HCT116 (cell line): ENCODE measurements around the gene TAS1R2. TPM values are rescaled to one million over a fixed set of nuclear protein-coding genes. Genes with fewer than 3 reads are reported as not detected.
A peak's percentile ranks its signal among the peaks of the same experiment; 100 is the strongest.

Source experiments
- ATAC-seq: fragments of 200-7000 bp; cut with Tn5 transposase; 2 replicates; pipeline ENCODE4 v1.9.1; 2020; ENCODE audit warnings: mild to moderate bottlenecking, moderate library complexity
- BruUV-seq: library from RNA; stranded (reverse); fragments of 400-500 nt; replicated peaks from 2 replicates; lab custom pipeline; 2021; lab: Mats Ljungman, UMichigan
- CTCF ChIA-PET: fragments of 300-600 bp; sonication (Branson Sonifier 250); formaldehyde crosslinking; loops from one replicate; lab custom pipeline; 2021; ENCODE audit warnings: antibody characterized with exemption; lab: Charles Lee
- POLR2A ChIA-PET: fragments of 300-600, 350-600 bp; sonication (Branson Sonifier 250); formaldehyde crosslinking; loops from one replicate; lab custom pipeline; 2021; ENCODE audit warnings: antibody characterized with exemption; lab: Charles Lee
- RAD21 ChIA-PET, 2 experiments: fragments of 300-600 bp; sonication (Branson Sonifier 250); formaldehyde crosslinking; loops; one replicate each; lab custom pipeline; 2023; ENCODE audit warnings: low total read pairs in 2 of 2; ENCODE audit not compliant: uncharacterized antibody in 2 of 2, unreplicated experiment in 2 of 2, low non-redundant PET in 1 of 2; lab: Charles Lee
- DNase-seq: peaks from one replicate; pipeline ENCODE4 v3.0.0-alpha.2; 2010; ENCODE audit warnings: low read depth, low spot score
- H2AFZ ChIP-seq: fragments of 200-600 bp; shearing (Covaris generic), sonication (generic); 2 replicates; pipeline ENCODE4 v1.6.1; 2017; ENCODE audit warnings: low read depth, mixed run types, mixed read lengths, antibody characterized with exemption, low read length; ENCODE audit not compliant: poor library complexity, severe bottlenecking
- H3K27ac ChIP-seq: 2 replicates; pipeline ENCODE4 v1.5.1; 2012; ENCODE audit warnings: low read depth, low read length
- H3K27me3 ChIP-seq: fragments of 200-600 bp; sonication (generic); 2 replicates; pipeline ENCODE4 v1.6.1; 2016; ENCODE audit warnings: mixed run types, low read length, mixed read lengths; ENCODE audit not compliant: insufficient read depth
- H3K36me3 ChIP-seq, 2 experiments: fragments of 200-500 bp in 1 of 2; fragments of 200-600 bp in 1 of 2; sonication (Bioruptor generic) in 1 of 2; sonication (generic) in 1 of 2; 2 replicates each; pipeline versions ENCODE4 v1.5.1 to v1.6.1; 2014 to 2016; ENCODE audit warnings: low read length in 2 of 2, inconsistent platforms in 1 of 2, mixed read lengths in 1 of 2, mixed run types in 1 of 2; ENCODE audit not compliant: insufficient read depth in 2 of 2, control insufficient read depth in 1 of 2
- H3K4me1 ChIP-seq, 2 experiments: fragments of 200-600 bp in 1 of 2; sonication (generic) in 1 of 2; 2 replicates each; pipeline versions ENCODE4 v1.5.1 to v1.6.1; 2012 to 2017; ENCODE audit warnings: low read length in 2 of 2, inconsistent platforms in 1 of 2, mild to moderate bottlenecking in 1 of 2, mixed read lengths in 1 of 2, mixed run types in 1 of 2, moderate library complexity in 1 of 2; ENCODE audit not compliant: insufficient read depth in 2 of 2, control insufficient read depth in 1 of 2
- H3K4me2 ChIP-seq: fragments of 200-600 bp; sonication (generic); 2 replicates; pipeline ENCODE4 v1.6.1; 2017; ENCODE audit warnings: mixed run types, low read length, mixed read lengths
- H3K4me3 ChIP-seq, 2 experiments: fragments of 200-600 bp in 1 of 2; sonication (generic) in 1 of 2; replicated peaks in 1 of 2; 2 replicates each; pipeline ENCODE4 v1.5.1; 2011 to 2016; ENCODE audit warnings: low read length in 2 of 2, control low read depth in 1 of 2, low read depth in 1 of 2, mild to moderate bottlenecking in 1 of 2, mixed read lengths in 1 of 2, mixed run types in 1 of 2
- H3K79me2 ChIP-seq: fragments of 200-600 bp; sonication (generic); 2 replicates; pipeline ENCODE4 v1.6.1; 2017; ENCODE audit warnings: mild to moderate bottlenecking, mixed run types, low read length, moderate library complexity, mixed read lengths; ENCODE audit not compliant: insufficient read depth
- H3K9ac ChIP-seq: fragments of 200-600 bp; sonication (generic); 2 replicates; pipeline ENCODE4 v1.6.1; 2016; ENCODE audit warnings: low read length, mixed read lengths
- H3K9me2 ChIP-seq: fragments of 200-600 bp; sonication (generic), shearing (Covaris generic); 2 replicates; pipeline ENCODE4 v1.6.1; 2017; ENCODE audit warnings: mixed run types, mild to moderate bottlenecking, moderate library complexity; ENCODE audit not compliant: insufficient read depth
- H3K9me3 ChIP-seq, 2 experiments: fragments of 200-500 bp in 1 of 2; fragments of 200-600 bp in 1 of 2; sonication (Bioruptor generic) in 1 of 2; sonication (generic) in 1 of 2; 2 replicates each; pipeline ENCODE4 v1.6.1; 2014 to 2017; ENCODE audit warnings: low read length in 2 of 2, mixed read lengths in 2 of 2, inconsistent platforms in 1 of 2, low read depth in 1 of 2, mild to moderate bottlenecking in 1 of 2, mixed run types in 1 of 2, moderate library complexity in 1 of 2; ENCODE audit not compliant: control insufficient read depth in 1 of 2, insufficient read depth in 1 of 2
- H4K20me1 ChIP-seq: fragments of 200-600 bp; sonication (generic), shearing (Covaris generic); 2 replicates; pipeline ENCODE4 v1.6.1; 2017; ENCODE audit warnings: mixed run types, mild to moderate bottlenecking, moderate library complexity; ENCODE audit not compliant: insufficient read depth
- CTCF ChIP-seq, 3 experiments: fragments of 200-600 bp in 1 of 3; sonication (generic) in 1 of 3; IDR thresholded peaks in 2 of 3; conservative IDR thresholded peaks in 1 of 3; 2 replicates each; pipeline ENCODE4 v1.5.1; 2012 to 2017; ENCODE audit warnings: low read depth in 2 of 3, low read length in 2 of 3, antibody characterized with exemption in 1 of 3, borderline replicate concordance in 1 of 3, control low read depth in 1 of 3, mild to moderate bottlenecking in 1 of 3, mixed read lengths in 1 of 3, mixed run types in 1 of 3, moderate library complexity in 1 of 3; ENCODE audit not compliant: insufficient read depth in 1 of 3
- POLR2A ChIP-seq: IDR thresholded peaks from 2 replicates; pipeline ENCODE4 v1.7.0; 2011; ENCODE audit warnings: borderline replicate concordance; ENCODE audit not compliant: insufficient read depth, insufficient read length; ENCODE audit errors: extremely low read depth
- REST ChIP-seq: IDR thresholded peaks from 2 replicates; pipeline ENCODE4 v1.6.1; 2012; ENCODE audit warnings: low read depth
- SP1 ChIP-seq: IDR thresholded peaks from 2 replicates; pipeline ENCODE4 v1.6.1; 2012; ENCODE audit warnings: low read depth
- SRF ChIP-seq: IDR thresholded peaks from 2 replicates; pipeline ENCODE4 v1.6.1; 2012; ENCODE audit warnings: low read depth
- ZFX ChIP-seq: fragments of 450-650 bp; IDR thresholded peaks from 2 replicates; pipeline ENCODE4 v1.6.1; 2017
- ZNF274 ChIP-seq: fragments of 200-500 bp; sonication (Bioruptor generic); IDR thresholded peaks from 2 replicates; pipeline ENCODE4 v1.6.1; 2014; ENCODE audit warnings: mild to moderate bottlenecking, low read depth, low read length, inconsistent platforms
- intact Hi-C: fragments of 100-400 bp; cut with micrococcal nuclease; formaldehyde crosslinking; loops from 2 replicates; pipeline ENCODE4 v1.10.0; 2022
- total RNA-seq: library from RNA; stranded (reverse); gene quantifications from one replicate; pipeline ENCODE4 v1.2.1, GENCODE V29; 2021; ENCODE audit not compliant: unreplicated experiment
- TF ChIP-seq, protein P1 (sequence below): IDR thresholded peaks from 2 replicates; pipeline ENCODE4 v1.6.1; 2012
- TF ChIP-seq, protein P2 (sequence below): IDR thresholded peaks from 2 replicates; pipeline ENCODE4 v1.6.1; 2012

The TAS1R2 gene
- total RNA-seq, 1 experiment from 2014 or later = not detected

GRCh38 chr1:18828224-18828623 is 31.2 kb downstream of the TAS1R2 start:
- BruUV-seq = no TSS peak
- no peaks in the 10 kb centered on the region for H4K20me1 ChIP-seq
- no peak overlapping the region for H3K9ac ChIP-seq
- H3K79me2 ChIP-seq = no peaks in the 10 kb centered on the region
- no peak overlapping the region for H3K27ac ChIP-seq
- no peak overlapping the region for H3K4me2 ChIP-seq
- ChIA-PET RAD21 (no interaction called here), POLR2A (no interaction called here), CTCF (no interaction called here)
- no peak overlapping the region for H2AFZ ChIP-seq
- DNase-seq = no peak
- no peaks in the 10 kb centered on the region for H3K27me3 ChIP-seq
- H3K4me3 ChIP-seq = no peak overlapping the region
- intact Hi-C loops = no loop called here
- H3K36me3 ChIP-seq = no peaks in the 10 kb centered on the region
- peaks cover 0 to 7% of the 10 kb centered on the region in 2 experiments; a peak in 1 of 4 replicates for H3K9me3 ChIP-seq
- H3K4me1 ChIP-seq = no peaks in the 10 kb centered on the region
- peak; percentile 61 for ATAC-seq
- TF ChIP-seq CTCF (IDR thresholded peaks at IDR 0.05 in 2 of 3, conservative IDR thresholded peaks at IDR 0.05 in 1 of 3; ENCODE audit: borderline replicate concordance in 1 of 3, insufficient read depth in 1 of 3, low read depth in 2 of 3, low read length in 2 of 3) = 0 out of 6 replicates have a peak, but pooled peaks of 1 of the 3 experiments have one; percentile 29
- TF ChIP-seq, protein P1, sequence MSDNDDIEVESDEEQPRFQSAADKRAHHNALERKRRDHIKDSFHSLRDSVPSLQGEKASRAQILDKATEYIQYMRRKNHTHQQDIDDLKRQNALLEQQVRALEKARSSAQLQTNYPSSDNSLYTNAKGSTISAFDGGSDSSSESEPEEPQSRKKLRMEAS = no peak
- no peaks in the 10 kb centered on the region for H3K9me2 ChIP-seq

DNA sequence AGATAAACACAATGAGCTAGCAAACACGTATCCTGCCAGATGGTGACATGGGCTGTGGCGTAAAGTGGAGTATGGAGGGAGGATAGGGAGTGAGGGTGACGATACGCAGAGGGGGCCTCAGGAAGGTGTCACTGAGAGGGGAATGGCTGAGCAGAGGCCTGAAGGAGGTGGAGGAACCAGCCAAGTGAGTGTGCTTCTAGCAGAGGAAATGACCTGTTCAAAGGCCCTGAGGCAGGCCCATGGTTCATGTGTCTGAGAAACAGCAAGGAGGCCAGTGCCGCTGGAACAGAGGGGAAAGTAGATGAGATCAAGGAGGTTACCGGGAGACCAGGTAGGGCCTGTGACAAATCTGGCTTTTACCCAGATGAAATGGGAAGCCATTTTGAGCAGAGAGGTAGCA is 36.0 kb downstream of the TAS1R2 start:
- H3K9ac ChIP-seq = no peak overlapping the region
- BruUV-seq = no TSS peak
- H3K4me1 ChIP-seq = peaks cover 0 to 4% of the 10 kb centered on the region in 2 experiments; a peak in 1 of 4 replicates
- H4K20me1 ChIP-seq = no peaks in the 10 kb centered on the region
- H3K9me3 ChIP-seq = peaks cover 0 to 7% of the 10 kb centered on the region in 2 experiments; a peak in 1 of 4 replicates
- H3K4me2 ChIP-seq = no peak overlapping the region
- H3K9me2 ChIP-seq = no peaks in the 10 kb centered on the region
- no peaks in the 10 kb centered on the region for H3K27me3 ChIP-seq
- CTCF ChIA-PET = interaction anchor here (1.2 to 4.3 kb wide), 2 partner anchors 227 to 267 kb away, joined by 4 to 45 read pairs; no protein-coding TSS in a partner anchor
- intact Hi-C loops = no loop called here
- ATAC-seq (no peak), DNase-seq (no peak)
- H3K36me3 ChIP-seq = no peaks in the 10 kb centered on the region
- H3K79me2 ChIP-seq = no peaks in the 10 kb centered on the region
- H2AFZ ChIP-seq = no peak overlapping the region
- no peak overlapping the region for H3K4me3 ChIP-seq
- RAD21 ChIA-PET = interaction anchor here in 1 of 2 experiments (1.0 kb wide), 1 partner anchor 226 kb away, joined by 3 read pairs; no protein-coding TSS in a partner anchor
- no peak overlapping the region for H3K27ac ChIP-seq
- POLR2A ChIA-PET = no interaction called here
- TF ChIP-seq ZFX = no peak
- no peak for TF ChIP-seq CTCF (IDR thresholded peaks at IDR 0.05 in 2 of 3, conservative IDR thresholded peaks at IDR 0.05 in 1 of 3; ENCODE audit: borderline replicate concordance in 1 of 3, insufficient read depth in 1 of 3, low read depth in 2 of 3, low read length in 2 of 3)
- TF ChIP-seq SP1 = no peak
- TF ChIP-seq, protein P1 = no peak
- no peak for TF ChIP-seq POLR2A
- no peak for TF ChIP-seq SRF
- TF ChIP-seq, protein P2, sequence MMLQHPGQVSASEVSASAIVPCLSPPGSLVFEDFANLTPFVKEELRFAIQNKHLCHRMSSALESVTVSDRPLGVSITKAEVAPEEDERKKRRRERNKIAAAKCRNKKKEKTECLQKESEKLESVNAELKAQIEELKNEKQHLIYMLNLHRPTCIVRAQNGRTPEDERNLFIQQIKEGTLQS = no peak
- no peak for TF ChIP-seq ZNF274
- TF ChIP-seq REST = no peak
